ENCODE measurements around the gene LAMP5. TPM values are rescaled to one million over a fixed set of nuclear protein-coding genes. Genes with fewer than 3 reads are reported as not detected.

LAMP5 gene
- total and polyA plus RNA-seq, 2 experiments from 2014 or later = 0.47 TPM; not detected in 1

- Histone ChIP-seq H3K27ac (no peak overlapping the region), H3K36me3 (replicated peaks; ENCODE audit: insufficient read depth, low read depth) (no peaks in the 10 kb centered on the region), H3K4me3 (no peak overlapping the region), H3K4me2 (no peak overlapping the region), H3K9me2 (replicated peaks; ENCODE audit: insufficient read depth) (no peaks in the 10 kb centered on the region), H3K79me2 (no peaks in the 10 kb centered on the region), H3K9me3 (ENCODE audit: low read depth) (no peaks in the 10 kb centered on the region), H4K20me1 (ENCODE audit: insufficient read depth, poor library complexity, severe bottlenecking) (no peaks in the 10 kb centered on the region), H3K4me1 (ENCODE audit: insufficient read depth) (no peaks in the 10 kb centered on the region), H2AFZ (no peak overlapping the region), H3K27me3 (peaks cover 20% of the 10 kb centered on the region)
- TF ChIP-seq EZH2 (IDR thresholded peaks at IDR 0.05; ENCODE audit: borderline replicate concordance) = no peak
- TF ChIP-seq CTCF (IDR thresholded peaks at IDR 0.05; ENCODE audit: poor library complexity) = no peak
- no peak for TF ChIP-seq EZH2phosphoT487 (IDR thresholded peaks at IDR 0.05; ENCODE audit: low read depth, severe bottlenecking, unreplicated experiment)
- no peak for DNase-seq (ENCODE audit: low spot score)
- WGBS (ENCODE audit: low lambda C conversion rate, missing lambda C conversion rate) = 36% methylated on average over 13 of the region's 13 CpGs
Measured at GRCh38 chr20:9573335-9574151, 59.2 kb downstream of the LAMP5 start.

GRCh38 chr20:9574181-9574580 is 59.8 kb downstream of the LAMP5 start:
- H3K4me2 ChIP-seq = no peak overlapping the region
- no peaks in the 10 kb centered on the region for H3K9me2 ChIP-seq (replicated peaks; ENCODE audit: insufficient read depth)
- H3K27me3 ChIP-seq = peaks cover 20% of the 10 kb centered on the region
- no peaks in the 10 kb centered on the region for H4K20me1 ChIP-seq (ENCODE audit: insufficient read depth, poor library complexity, severe bottlenecking)
- no peak overlapping the region for H3K27ac ChIP-seq
- H2AFZ ChIP-seq = no peak overlapping the region
- no peaks in the 10 kb centered on the region for H3K9me3 ChIP-seq (ENCODE audit: low read depth)
- H3K36me3 ChIP-seq (replicated peaks; ENCODE audit: insufficient read depth, low read depth) = no peaks in the 10 kb centered on the region
- 47% methylated on average over 7 of the region's 7 CpGs for WGBS (ENCODE audit: low lambda C conversion rate, missing lambda C conversion rate)
- H3K4me3 ChIP-seq = no peak overlapping the region
- no peak for DNase-seq (ENCODE audit: low spot score)
- H3K79me2 ChIP-seq = no peaks in the 10 kb centered on the region
- H3K4me1 ChIP-seq (ENCODE audit: insufficient read depth) = no peaks in the 10 kb centered on the region
- TF ChIP-seq EZH2phosphoT487 (IDR thresholded peaks at IDR 0.05; ENCODE audit: low read depth, severe bottlenecking, unreplicated experiment) = no peak

DNA sequence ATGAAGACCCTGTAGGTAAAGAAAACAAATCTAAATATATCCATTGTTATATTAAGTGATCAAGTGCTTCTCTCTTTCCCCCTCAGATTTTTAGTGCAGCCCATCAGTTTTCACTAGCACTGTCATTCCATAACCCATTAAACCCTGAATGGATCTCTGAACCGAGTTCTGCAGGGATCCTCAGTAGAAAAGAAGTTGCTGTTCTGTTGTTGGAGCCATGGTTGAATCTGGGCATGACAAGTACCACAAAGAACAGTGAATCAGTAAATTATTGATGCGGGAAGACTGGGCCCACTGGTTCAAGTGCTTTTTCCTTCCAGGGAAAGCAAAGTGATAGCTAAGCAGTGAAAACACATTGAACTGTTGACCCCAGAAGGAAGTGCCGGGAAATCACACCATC is 60.4 kb downstream of the LAMP5 start:
- WGBS (ENCODE audit: low lambda C conversion rate, missing lambda C conversion rate) = 83% methylated on average over 3 of the region's 3 CpGs
- no peak overlapping the region for H3K4me3 ChIP-seq
- TF ChIP-seq CTCF (IDR thresholded peaks at IDR 0.05; ENCODE audit: poor library complexity) (no peak), EZH2 (IDR thresholded peaks at IDR 0.05; ENCODE audit: borderline replicate concordance) (no peak), EZH2phosphoT487 (IDR thresholded peaks at IDR 0.05; ENCODE audit: low read depth, severe bottlenecking, unreplicated experiment) (no peak)
- peaks cover 20% of the 10 kb centered on the region for H3K27me3 ChIP-seq
- no peaks in the 10 kb centered on the region for H3K4me1 ChIP-seq (ENCODE audit: insufficient read depth)
- no peaks in the 10 kb centered on the region for H3K79me2 ChIP-seq
- no peak overlapping the region for H3K4me2 ChIP-seq
- no peaks in the 10 kb centered on the region for H3K36me3 ChIP-seq (replicated peaks; ENCODE audit: insufficient read depth, low read depth)
- no peaks in the 10 kb centered on the region for H3K9me2 ChIP-seq (replicated peaks; ENCODE audit: insufficient read depth)
- H4K20me1 ChIP-seq (ENCODE audit: insufficient read depth, poor library complexity, severe bottlenecking) = no peaks in the 10 kb centered on the region
- H3K27ac ChIP-seq = no peak overlapping the region
- no peak overlapping the region for H2AFZ ChIP-seq
- no peak for DNase-seq (ENCODE audit: low spot score)
- H3K9me3 ChIP-seq (ENCODE audit: low read depth) = no peaks in the 10 kb centered on the region

DNA sequence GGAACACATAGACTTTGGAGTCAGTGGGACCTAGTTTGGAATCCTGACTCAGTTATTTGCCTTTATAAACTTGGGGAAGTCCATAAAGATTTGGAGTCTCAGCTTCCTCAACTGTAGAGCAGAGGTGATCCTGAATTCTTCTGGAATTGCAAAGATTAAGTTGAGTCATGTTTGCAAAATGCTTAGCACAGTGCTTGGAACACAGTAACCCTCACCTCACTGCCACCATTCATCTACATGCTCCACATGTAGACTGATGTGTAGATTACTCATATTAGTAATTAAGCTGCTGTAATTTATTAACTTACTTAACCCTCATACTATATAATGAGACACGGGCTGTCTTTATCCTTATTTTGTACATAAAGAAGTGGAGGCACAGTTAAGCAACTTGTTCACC is 61.4 kb downstream of the LAMP5 start:
- TF ChIP-seq EZH2phosphoT487 (IDR thresholded peaks at IDR 0.05; ENCODE audit: low read depth, severe bottlenecking, unreplicated experiment) = no peak
- TF ChIP-seq CTCF (IDR thresholded peaks at IDR 0.05; ENCODE audit: poor library complexity) = no peak
- TF ChIP-seq EZH2 (IDR thresholded peaks at IDR 0.05; ENCODE audit: borderline replicate concordance) = no peak
- Histone ChIP-seq H3K4me1 (ENCODE audit: insufficient read depth) (no peaks in the 10 kb centered on the region), H2AFZ (no peak overlapping the region), H3K9me3 (ENCODE audit: low read depth) (no peaks in the 10 kb centered on the region), H3K4me3 (no peak overlapping the region), H3K27ac (no peak overlapping the region), H3K27me3 (peaks cover 20% of the 10 kb centered on the region), H3K4me2 (no peak overlapping the region), H3K36me3 (replicated peaks; ENCODE audit: insufficient read depth, low read depth) (no peaks in the 10 kb centered on the region), H3K9me2 (replicated peaks; ENCODE audit: insufficient read depth) (no peaks in the 10 kb centered on the region), H3K79me2 (no peaks in the 10 kb centered on the region), H4K20me1 (ENCODE audit: insufficient read depth, poor library complexity, severe bottlenecking) (no peaks in the 10 kb centered on the region)
- 81% methylated on average over 1 of the region's 1 CpG for WGBS (ENCODE audit: low lambda C conversion rate, missing lambda C conversion rate)
- no peak for DNase-seq (ENCODE audit: low spot score)

Measured in hepatocyte (in vitro differentiated cells).